ENCODE measurements around the gene WNT1. TPM values are rescaled to one million over a fixed set of nuclear protein-coding genes. Genes with fewer than 3 reads are reported as not detected.

Gene WNT1
- total and polyA plus RNA-seq, 9 of the 15 experiments (the other 6 are each of a cell fraction or from before 2014, with no cell fraction given), result not detected

DNA sequence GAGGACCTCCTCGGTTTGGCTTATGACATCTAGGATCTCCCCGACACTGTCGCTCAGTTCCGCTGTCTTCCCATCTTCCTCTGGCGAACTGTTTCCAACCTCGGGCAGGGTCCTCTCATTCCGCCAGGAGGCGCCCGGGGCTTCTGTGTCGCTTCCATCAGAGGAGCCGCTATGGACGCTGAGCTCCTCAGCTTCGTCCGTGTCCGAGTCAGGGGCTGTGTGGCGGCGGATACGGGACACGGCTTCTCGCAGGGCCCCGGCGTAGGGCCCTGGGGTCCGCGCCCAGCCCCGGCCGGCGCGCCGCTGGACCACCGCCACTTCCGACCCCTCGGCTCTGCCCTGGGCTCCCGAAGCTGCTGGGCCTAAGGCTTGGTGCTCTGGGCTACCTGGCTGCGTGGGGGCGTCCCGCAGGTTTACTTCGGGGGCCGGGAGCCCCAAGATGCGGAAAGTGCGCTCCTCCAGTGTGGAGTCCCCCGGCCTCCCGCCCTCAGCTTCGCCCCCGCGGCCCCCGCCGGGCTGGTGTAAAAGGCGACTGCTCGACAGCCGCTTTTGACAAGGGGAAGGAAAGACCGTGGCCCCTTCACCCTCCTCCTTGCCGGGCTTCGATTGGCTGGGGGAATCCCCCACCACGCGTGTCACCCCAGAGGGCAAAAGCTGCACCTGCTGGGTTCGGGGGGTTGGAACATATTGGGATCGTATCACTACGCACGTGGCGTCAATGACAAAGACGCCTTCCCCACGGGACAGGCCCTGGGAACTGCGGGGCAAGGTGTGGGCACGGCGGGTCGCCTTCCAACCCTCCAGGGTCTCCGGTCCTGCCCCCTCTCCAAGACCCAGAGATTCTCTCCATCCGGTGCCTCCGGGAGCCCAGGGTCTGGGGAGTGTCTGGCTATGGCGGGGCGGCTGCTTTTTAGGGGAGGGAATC is 18.9 kb downstream of the WNT1 start (continued):
- peak; percentile 35 for TF ChIP-seq PHF20 (IDR thresholded peaks at IDR 0.05; ENCODE audit: partially characterized antibody)

GRCh38 chr12:48997719-48998496 is 19.8 kb downstream of the WNT1 start:
- 77% methylated on average over 21 of the region's 57 CpGs for WGBS (ENCODE audit: insufficient coverage, low coverage, missing lambda C conversion rate)
- no TSS peak for BruUV-seq (replicated peaks)
- peak; percentile 47 for ATAC-seq
- FAIRE-seq, result no peak
- ChIA-PET CTCF (ENCODE audit: low intra/inter-chr PET ratio) (interaction anchor here (0.8 to 1.3 kb wide), 3 partner anchors 46 to 95 kb away, joined by 3 to 4 read pairs (median 3); no protein-coding TSS in a partner anchor), POLR2A (interaction anchor here (0.6 to 9.5 kb wide), 5 partner anchors 8 to 490 kb away, joined by 3 to 78 read pairs (median 4); partner anchors contain the start of gene PRKAG1)
- peak overlapping the region; percentile 40 for H3K4me3 ChIP-seq
- intact Hi-C loops (cut with micrococcal nuclease) (loop anchor here (2.0 to 10.0 kb wide), 2 partner anchors 21 to 237 kb away; partner anchors contain the start of gene PRKAG1), in situ Hi-C loops (cut with MboI) (no loop called here)
- H3K4me2 ChIP-seq (ENCODE audit: insufficient read depth, low read length), result peak overlapping the region; percentile 74; the same call in 1 of the 2 replicates
- peaks cover 26% of the 10 kb centered on the region; the same call in 2 of the 3 replicates for H3K36me3 ChIP-seq (ENCODE audit: control insufficient read depth, insufficient read depth, low read length)
- H3K79me2 ChIP-seq (ENCODE audit: control insufficient read depth, insufficient read depth, low read length), result peaks cover 16% of the 10 kb centered on the region; the same call in 2 of the 3 replicates
- H4K20me1 ChIP-seq (replicated peaks; ENCODE audit: control insufficient read depth, insufficient read depth, low read length), result no peaks in the 10 kb centered on the region
- no peaks in the 10 kb centered on the region for H3K9me3 ChIP-seq (replicated peaks; ENCODE audit: control insufficient read depth, insufficient read depth, low read depth, low read length)
- H2AFZ ChIP-seq (ENCODE audit: low read depth, low read length), result peak overlapping the region; percentile 83
- no peaks in the 10 kb centered on the region for H3K9me1 ChIP-seq (ENCODE audit: control insufficient read depth, insufficient read depth, low read length)
- no peaks in the 10 kb centered on the region for H3K27me3 ChIP-seq (ENCODE audit: control insufficient read depth in 2 of 2, insufficient read depth in 2 of 2, low read length in 2 of 2)
- H3K27ac ChIP-seq (ENCODE audit: extremely low read depth, low read depth, low read length), result no peak overlapping the region; the same call in 2 of the 3 replicates
- peaks cover 14 to 51% of the 10 kb centered on the region in 2 experiments for H3K4me1 ChIP-seq (replicated peaks in 1 of 2; ENCODE audit: control insufficient read depth in 2 of 2, insufficient read depth in 2 of 2, low read length in 2 of 2)
- peak overlapping the region; percentile 36 to 90 for H3K9ac ChIP-seq (ENCODE audit: insufficient read depth in 1 of 2, low read depth in 2 of 2, low read length in 2 of 2)
- DNase-seq (ENCODE audit: extremely low read depth in 1 of 4, low spot score in 3 of 4), result peak; percentile 34 to 84 (median 80)
- TF ChIP-seq ZNF134 (CRISPR knock-in tag; conservative IDR thresholded peaks at IDR 0.05) (no peak), SMARCA4 (IDR thresholded peaks at IDR 0.05) (no peak), ERF (CRISPR knock-in tag; IDR thresholded peaks at IDR 0.05) (0 out of 2 replicates have a peak, but pooled peaks have one; percentile 3), ZBTB33 (CRISPR knock-in tag; IDR thresholded peaks at IDR 0.05) (peak; percentile 88), ZKSCAN1 (IDR thresholded peaks at IDR 0.05; ENCODE audit: low read depth, low read length) (no peak), ZNF764 (CRISPR knock-in tag; IDR thresholded peaks at IDR 0.05; ENCODE audit: low read depth) (no peak), CHD1 (IDR thresholded peaks at IDR 0.05; ENCODE audit: low read length) (no peak), NRF1 (conservative IDR thresholded peaks at IDR 0.05 in 1 of 2, IDR thresholded peaks at IDR 0.05 in 1 of 2) (peak; percentile 81 to 83), MTA3 (IDR thresholded peaks at IDR 0.05; ENCODE audit: borderline replicate concordance) (no peak), ZNF561 (CRISPR knock-in tag; conservative IDR thresholded peaks at IDR 0.05) (no peak), USF1 (CRISPR knock-in tag; IDR thresholded peaks at IDR 0.05) (no peak), POLR2B (IDR thresholded peaks at IDR 0.05; ENCODE audit: low read depth, partially characterized antibody) (no peak), RFX7 (CRISPR knock-in tag; IDR thresholded peaks at IDR 0.05) (no peak), ZNF282 (CRISPR knock-in tag; IDR thresholded peaks at IDR 0.05) (no peak), EGR1 (conservative IDR thresholded peaks at IDR 0.05) (peak; percentile 39; the same call in 1 of the 2 replicates)

All from K562 (cell line).